Lung (tissue), 12 donors: ENCODE results near the gene SORL1. TPM values are rescaled to one million over a fixed set of nuclear protein-coding genes. Genes with fewer than 3 reads are reported as not detected.
A peak's percentile ranks its signal among the peaks of the same experiment; 100 is the strongest.
"Not testable (repeated sequence)": the region's sequence is repeated elsewhere in the genome, so short reads cannot be mapped to it uniquely, and the experiment has no call there.

ENCODE experiments used
- ATAC-seq: fragments of 200-7000 bp; cut with Tn5 transposase; one replicate; pipeline ENCODE4 v1.9.1; 2020; ENCODE audit warnings: moderate number of reproducible peaks; ENCODE audit not compliant: insufficient read depth, low FRiP score
- DNase-seq, 3 donors: peaks; one replicate each; pipeline ENCODE4 v3.0.0-alpha.2; 2013 to 2017
- H3K27ac ChIP-seq, 2 donors: one replicate each; pipeline ENCODE4 v1.5.1; 2013; ENCODE audit warnings: mild to moderate bottlenecking in 2 of 2, moderate library complexity in 2 of 2, control low read depth in 1 of 2, inconsistent platforms in 1 of 2, low read depth in 1 of 2, low read length in 1 of 2
- H3K27me3 ChIP-seq, 3 donors: one replicate each; pipeline ENCODE4 v1.5.1; 2013; ENCODE audit warnings: low read length in 2 of 3; ENCODE audit not compliant: control insufficient read depth in 3 of 3, insufficient read depth in 3 of 3
- H3K36me3 ChIP-seq, 4 donors: one replicate each; pipeline ENCODE4 v1.5.1; 2013; ENCODE audit warnings: low read length in 4 of 4, mild to moderate bottlenecking in 1 of 4, moderate library complexity in 1 of 4; ENCODE audit not compliant: control insufficient read depth in 4 of 4, insufficient read depth in 4 of 4
- H3K4me1 ChIP-seq, 5 donors: one replicate each; pipeline ENCODE4 v1.5.1; 2013; ENCODE audit warnings: low read length in 5 of 5, mild to moderate bottlenecking in 2 of 5, moderate library complexity in 1 of 5; ENCODE audit not compliant: control insufficient read depth in 5 of 5, insufficient read depth in 5 of 5
- H3K4me3 ChIP-seq: one replicate; pipeline ENCODE4 v1.5.1; 2013; ENCODE audit warnings: mild to moderate bottlenecking, control low read depth, moderate library complexity
- H3K9ac ChIP-seq, 2 donors: one replicate each; pipeline ENCODE4 v1.5.1; 2013; ENCODE audit warnings: low read length in 2 of 2, control low read depth in 1 of 2; ENCODE audit not compliant: insufficient read depth in 1 of 2
- H3K9me3 ChIP-seq, 4 donors: one replicate each; pipeline ENCODE4 v1.5.1; 2013; ENCODE audit warnings: low read length in 3 of 4, mild to moderate bottlenecking in 1 of 4, moderate library complexity in 1 of 4; ENCODE audit not compliant: control insufficient read depth in 4 of 4, insufficient read depth in 3 of 4
- CTCF ChIP-seq: IDR thresholded peaks from 2 replicates; pipeline ENCODE4 v1.5.1; 2012; ENCODE audit warnings: mild to moderate bottlenecking; ENCODE audit errors: control extremely low read depth, extremely low read depth
- WGBS, 2 donors: extraction: QIAGEN DNeasy Blood & Tissue Kit; methylation state at CpG; one replicate each; pipeline ENCODE4 v1.1.7; 2013; 5-methylcytosine and 5-hydroxymethylcytosine counted together
- polyA plus RNA-seq, 2 donors: library from polyadenylated mRNA; stranded (reverse); fragments of 200-250 nt; gene quantifications; one replicate each; pipeline ENCODE4 v1.2.1, GENCODE V29; 2013
- total RNA-seq, 2 donors: library from RNA; depleted of rRNA in 1 of 2; stranded (reverse); fragments of >200 nt in 1 of 2; gene quantifications; one replicate each; pipeline ENCODE4 v1.2.1, GENCODE V29; 2014 to 2021
- donor health status: control.
- donor health status: control.
- donor health status: Bipolar disorder and iron deficiency.
- donor health status: healthy.
- donor health status: DM: yes; HTN: yes; CAD: no.

The SORL1 gene
- total and polyA plus RNA-seq, 4 donors: 1.9 to 67.0 (median 49.2) TPM

GRCh38 chr11:121478895-121479697, 27.0 kb downstream of the SORL1 start:
- Histone ChIP-seq H3K36me3 (peaks cover 0 to 6% (median 0%) of the 10 kb centered on the region in 4 donors), H3K4me1 (peaks cover 0 to 17% (median 10%) of the 10 kb centered on the region in 5 donors), H3K9me3 (no peaks in the 10 kb centered on the region), H3K27ac (no peak overlapping the region), H3K4me3 (no peak overlapping the region), H3K9ac (no peak overlapping the region), H3K27me3 (no peaks in the 10 kb centered on the region)
- WGBS, 2 donors: 30 to 59% methylated on average over 25 of the region's 25 CpGs
- TF ChIP-seq CTCF: no peak
- ATAC-seq (no peak), DNase-seq (peak; percentile 39 to 49 (median 47))

DNA sequence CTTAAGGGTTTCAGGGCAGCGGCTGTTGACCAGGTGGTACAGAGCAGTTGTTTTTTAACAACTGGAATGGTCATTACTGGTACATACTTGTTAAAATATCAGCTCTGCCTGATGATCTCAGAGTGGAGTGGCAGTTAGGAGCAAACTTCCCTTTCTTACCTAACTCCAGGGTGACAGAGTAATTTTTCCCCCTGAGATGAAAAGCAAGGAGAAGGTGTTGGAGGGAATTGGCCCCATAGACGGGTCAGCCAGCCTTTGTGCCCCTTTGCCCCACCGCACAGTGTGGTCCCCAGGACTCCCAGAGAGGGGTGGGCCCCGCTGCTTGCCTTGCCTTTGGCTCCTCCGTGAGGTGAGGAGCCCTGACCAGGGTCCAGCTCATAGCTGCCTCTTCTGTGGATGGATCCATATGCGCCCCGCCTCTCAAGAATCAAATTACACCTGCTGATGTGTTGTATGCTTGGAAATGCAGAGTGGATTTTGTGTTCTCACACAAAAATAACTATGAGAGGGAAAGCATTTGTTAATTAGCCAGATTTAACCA, 27.7 kb downstream of the SORL1 start:
- Histone ChIP-seq H3K4me1 (peaks cover 0 to 17% (median 10%) of the 10 kb centered on the region in 5 donors), H3K4me3 (no peak overlapping the region), H3K27me3 (no peaks in the 10 kb centered on the region), H3K9me3 (no peaks in the 10 kb centered on the region), H3K27ac (no peak overlapping the region), H3K9ac (no peak overlapping the region), H3K36me3 (peaks cover 0 to 6% (median 0%) of the 10 kb centered on the region in 4 donors)
- 65 to 85% methylated on average over 7 of the region's 7 CpGs for WGBS, 2 donors
- ATAC-seq: no peak
- no peak for TF ChIP-seq CTCF
- DNase-seq: no peak

DNA sequence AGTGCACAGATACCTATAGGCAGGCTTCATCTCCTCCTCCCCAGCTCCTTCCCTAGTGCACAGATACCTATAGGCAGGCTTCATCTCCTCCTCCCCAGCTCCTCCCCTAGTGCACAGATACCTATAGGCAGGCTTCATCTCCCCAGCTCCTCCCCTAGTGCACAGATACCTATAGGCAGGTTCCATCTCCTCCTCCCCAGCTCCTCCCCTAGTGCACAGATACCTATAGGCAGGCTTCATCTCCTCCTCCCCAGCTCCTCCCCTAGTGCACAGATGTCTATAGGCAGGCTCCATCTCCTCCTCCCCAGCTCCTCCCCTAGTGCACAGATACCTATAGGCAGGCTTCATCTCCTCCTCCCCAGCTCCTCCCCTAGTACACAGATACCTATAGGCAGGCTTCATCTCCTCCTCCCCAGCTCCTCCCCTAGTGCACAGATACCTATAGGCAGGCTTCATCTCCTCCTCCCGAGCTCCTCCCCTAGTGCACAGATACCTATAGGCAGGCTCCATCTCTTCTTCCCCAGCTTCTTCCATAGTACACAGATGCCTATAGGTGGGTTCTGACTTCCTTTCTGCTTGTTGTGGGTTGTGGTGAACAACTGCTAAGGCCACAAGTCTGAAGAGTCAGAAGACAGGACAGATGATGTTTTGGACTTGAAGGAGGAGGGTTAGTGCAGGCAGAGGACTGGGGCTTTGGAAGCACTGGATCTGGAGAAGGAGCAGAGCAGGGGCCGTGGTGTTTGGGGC, 29.5 kb downstream of the SORL1 start:
- not testable (repeated sequence) for H3K9ac ChIP-seq, ATAC-seq, H3K36me3 ChIP-seq, DNase-seq, H3K27ac ChIP-seq, H3K4me3 ChIP-seq, H3K27me3 ChIP-seq, H3K9me3 ChIP-seq
- peaks cover 0 to 17% (median 10%) of the 10 kb centered on the region in 5 donors for H3K4me1 ChIP-seq
- 36 to 71% methylated on average over 2 of the region's 2 CpGs for WGBS, 2 donors
